Fibroblast of upper back skin (primary cell): ENCODE data around the gene CD82.
"Not testable (repeated sequence)": the region's sequence is repeated elsewhere in the genome, so short reads cannot be mapped to it uniquely, and the experiment has no call there.

Experiments used
- DNase-seq: peaks from one replicate; pipeline ENCODE4 v3.0.0-alpha.2; 2013

Gene CD82

DNA sequence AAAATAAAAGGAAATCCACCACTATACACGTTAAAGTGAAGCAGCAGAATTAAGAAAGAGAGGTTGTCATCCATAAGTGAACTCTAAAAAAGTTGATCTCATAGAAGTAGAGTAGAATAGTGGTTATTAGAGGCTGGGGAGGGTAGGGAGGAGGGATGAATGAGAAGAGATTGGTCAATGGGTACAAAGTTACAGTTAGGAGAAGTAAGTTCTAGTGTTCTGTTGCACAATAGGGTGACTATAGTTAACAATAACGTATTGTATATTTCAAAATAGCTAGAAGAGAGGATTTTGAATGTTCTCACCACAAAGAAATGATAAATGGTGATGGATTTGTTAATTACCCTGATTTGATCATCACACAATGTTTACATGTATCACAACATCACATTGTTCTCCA, 72.0 kb downstream of the CD82 start:
- no peak for DNase-seq

- no peak for DNase-seq
These were observed 72.6 kb downstream of the CD82 start for GRCh38 chr11:44638032-44638431.

DNA sequence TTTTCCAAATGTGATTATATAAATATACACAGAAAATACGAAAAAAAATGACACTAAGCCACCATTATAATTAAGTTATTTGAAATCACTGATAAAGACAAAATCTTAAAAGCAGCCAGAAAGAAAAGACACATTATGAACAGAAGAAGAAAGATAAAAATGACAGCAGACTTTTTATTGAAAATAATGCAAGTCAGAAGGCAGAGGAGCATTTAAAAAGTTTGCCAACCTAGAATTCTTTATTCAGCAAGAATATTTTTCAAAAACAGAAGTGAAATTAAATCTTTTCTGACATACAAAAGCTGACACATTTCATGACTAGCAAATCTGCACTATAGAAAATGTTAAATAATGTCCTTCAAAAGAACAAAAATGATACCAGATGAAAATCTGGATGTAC, 77.8 kb downstream of the CD82 start:
- DNase-seq: no peak

DNA sequence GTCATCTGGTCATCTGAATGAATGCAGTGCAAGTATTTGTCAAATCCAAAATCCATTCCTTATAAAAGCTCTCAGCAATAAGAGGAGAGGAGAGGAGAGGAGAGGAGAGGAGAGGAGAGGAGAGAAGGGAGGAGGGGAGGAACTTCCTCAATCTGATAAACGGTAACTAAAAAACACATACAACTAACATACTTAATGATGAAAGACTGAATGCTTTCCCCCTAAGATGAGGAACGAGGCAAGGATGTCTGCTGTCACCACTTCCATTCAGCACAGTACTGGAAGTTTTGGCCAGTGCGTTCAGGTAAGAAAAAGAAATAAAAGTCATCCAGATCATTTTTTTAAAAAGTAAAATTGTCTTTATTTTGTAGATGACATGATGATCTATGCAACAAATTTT, 80.4 kb downstream of the CD82 start:
- no peak for DNase-seq

DNA sequence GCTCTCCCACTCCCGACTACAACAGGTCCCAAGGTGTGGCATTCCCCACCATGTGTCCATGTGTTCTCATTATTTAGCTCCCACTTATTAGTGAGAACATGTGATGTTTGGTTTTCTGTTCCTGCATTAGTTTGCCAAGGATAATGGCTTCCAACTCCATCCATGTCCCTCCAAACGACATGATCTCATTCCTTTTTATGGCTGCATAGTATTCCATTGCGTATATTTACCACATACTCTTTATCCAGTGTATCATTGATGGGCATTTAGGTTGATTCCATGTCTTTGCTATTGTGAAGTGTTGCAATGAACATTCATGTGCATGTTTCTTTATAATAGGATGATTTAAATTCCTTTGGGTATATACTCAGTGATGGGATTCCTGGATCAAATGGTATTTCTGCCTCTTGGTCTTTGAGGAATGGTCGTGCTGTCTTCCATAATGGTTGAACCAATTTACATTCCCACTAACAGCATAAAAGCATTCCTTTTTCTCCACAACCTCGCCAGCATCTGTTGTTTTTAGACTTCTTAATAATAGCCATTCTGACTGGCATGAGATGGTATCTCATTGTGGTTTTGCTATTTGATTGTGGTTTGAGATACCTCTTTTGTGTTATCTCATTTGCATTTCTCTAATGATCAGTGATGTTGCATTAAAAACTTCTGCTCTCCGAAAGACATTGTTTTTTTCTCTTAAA, 81.9 kb downstream of the CD82 start:
- not testable (repeated sequence) for DNase-seq

DNA sequence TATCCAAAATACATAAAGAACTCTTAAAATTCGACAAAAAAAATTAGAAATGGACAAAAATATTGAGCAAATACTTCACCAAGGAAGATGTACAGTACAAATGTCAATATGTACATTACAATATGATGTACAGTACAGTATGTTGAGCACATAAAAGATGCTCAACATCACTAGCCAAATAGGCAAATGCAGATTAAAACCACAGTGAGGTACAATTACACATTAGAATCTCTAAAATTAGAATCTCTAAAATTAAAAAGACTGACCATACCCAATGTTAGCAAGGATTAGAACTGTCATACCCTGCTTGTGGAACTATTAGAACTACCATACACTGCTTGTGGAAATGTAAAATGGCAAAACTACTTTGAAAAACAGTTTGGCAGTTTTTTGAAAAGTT, 82.6 kb downstream of the CD82 start:
- no peak for DNase-seq

DNA sequence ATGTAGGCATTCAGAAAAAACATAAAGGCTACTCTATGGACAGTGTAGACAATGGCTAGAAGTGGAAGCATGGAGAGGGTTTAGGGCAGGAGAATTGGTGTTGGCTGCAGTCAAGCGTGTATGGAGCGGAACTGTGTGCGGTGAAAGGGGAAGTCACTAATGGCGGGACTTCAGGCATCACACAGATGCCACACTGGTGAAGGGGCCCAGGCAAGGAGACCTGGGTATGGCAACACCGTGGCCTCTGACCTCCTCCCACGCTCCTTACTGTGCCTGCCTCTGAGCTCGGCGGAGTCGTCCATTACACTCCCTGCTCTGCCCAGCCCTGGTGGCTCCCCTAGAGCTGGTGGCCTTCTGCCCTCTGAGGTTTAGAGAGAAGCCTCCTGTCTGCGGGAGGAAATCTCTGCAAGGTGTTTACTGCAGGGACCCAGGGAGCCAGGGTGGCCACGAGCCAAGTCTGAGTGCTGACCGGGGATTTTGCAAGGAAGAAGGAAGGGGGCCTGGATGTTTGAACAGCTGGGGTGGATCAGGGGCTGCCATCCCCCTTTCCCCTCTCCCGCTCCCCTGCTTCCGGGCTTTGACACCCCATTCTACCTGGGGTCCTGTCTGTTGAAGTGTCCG, 86.2 kb downstream of the CD82 start:
- no peak for DNase-seq

DNA sequence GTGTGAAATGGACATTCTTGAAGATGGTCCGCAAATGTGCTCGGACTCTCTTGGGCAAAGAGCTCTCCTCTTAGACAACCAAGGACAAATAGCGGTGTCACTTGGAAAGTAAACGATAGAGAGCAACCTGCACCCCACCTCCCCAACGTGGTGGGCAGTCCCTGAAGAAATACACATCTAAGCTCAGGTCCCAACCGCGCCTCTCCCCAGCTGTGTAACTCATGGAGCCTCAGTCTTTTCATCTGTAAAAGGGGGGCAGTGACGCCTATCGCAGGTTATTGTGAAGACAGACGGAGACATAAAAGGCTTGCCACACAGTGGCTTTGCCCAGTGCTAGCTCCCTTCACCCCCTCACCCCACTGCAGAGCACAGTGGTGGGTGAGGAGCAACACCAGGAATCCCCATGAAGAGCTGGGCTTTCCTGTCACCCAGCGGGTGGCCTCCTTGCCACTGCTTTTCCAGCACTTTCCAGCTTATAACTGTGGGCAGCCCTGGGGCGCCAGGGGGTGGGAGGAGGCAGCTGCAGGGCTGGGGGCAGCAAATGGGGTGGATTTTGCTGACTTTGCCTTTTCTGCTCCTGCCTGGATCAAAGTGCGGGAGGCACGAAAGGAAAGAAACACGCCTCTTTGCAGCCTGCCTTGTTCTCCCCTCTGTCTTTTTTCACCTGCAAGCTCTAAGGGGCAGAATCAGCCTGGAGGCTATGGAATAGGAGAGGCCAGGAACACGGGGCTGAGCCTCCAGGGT, 87.6 kb downstream of the CD82 start:
- DNase-seq: no peak

DNA sequence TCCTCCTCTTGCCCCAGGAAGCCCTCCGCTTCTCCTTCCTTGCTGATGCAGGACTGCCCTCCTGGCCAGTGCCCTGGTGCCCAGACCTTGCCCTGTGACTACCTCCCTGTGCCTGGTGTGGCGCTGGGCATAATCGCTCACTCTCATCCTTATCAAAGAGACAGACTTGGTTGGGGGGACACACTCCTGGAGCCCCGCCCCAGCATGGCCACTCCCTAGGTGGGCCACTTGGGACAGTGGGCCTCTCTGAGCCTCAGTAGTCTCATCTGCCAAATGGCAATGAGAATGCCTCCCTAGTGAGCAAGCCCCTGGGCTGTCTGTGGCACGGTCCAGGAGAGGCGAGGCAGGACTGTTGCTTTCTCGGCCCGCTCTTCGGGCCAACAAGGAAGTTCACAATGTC, 88.6 kb downstream of the CD82 start:
- DNase-seq: no peak

DNA sequence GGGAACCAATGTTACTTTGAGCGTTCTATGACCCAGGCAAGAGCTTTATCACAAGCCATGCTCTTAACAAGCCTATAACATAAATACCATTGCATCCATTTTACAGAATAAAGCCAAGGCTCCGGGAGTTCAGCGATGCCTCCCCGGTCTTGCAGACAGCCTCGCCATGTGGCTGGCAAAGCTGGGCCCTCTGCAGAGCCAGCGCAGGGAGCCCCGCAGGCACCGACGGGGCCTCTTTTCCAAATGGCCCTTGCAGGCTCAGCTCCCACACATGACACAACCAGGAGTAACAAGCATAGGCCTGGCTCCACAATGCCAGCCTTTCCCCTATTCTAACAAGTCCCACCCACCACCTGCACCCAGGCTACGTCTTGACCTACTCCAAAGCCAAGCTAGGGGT, 89.1 kb downstream of the CD82 start:
- DNase-seq: no peak

DNA sequence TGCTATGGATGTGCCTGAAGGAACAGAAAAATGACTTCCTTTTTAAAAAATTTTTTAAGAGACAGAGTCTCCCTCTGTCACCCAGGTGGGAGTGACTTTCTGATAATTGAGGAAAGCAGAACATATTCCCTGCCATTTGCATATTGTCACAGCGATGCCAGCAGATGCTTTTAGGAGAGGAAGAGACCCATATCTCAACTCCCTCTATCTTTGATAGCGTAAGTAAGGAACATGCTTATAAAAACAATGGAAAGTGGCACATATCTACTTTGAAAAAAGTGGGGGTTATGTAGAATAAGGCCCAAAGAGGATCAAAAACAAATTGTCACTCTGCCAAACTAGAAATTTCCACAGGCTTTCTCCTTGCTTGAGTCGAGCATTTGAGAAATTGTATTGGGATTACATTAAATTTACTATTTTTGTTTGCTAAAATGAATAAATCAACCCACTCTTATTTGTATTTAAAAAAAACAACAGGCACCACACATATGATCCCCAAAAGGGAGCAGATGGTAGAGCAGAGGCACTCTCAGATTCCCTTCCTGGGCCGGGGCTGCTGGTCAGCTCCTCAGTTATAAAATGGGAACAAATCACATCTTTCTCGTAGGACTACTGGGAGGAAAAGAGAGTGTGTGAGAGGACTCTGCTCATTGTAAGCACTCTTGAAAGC, 92.5 kb downstream of the CD82 start:
- DNase-seq: no peak

DNA sequence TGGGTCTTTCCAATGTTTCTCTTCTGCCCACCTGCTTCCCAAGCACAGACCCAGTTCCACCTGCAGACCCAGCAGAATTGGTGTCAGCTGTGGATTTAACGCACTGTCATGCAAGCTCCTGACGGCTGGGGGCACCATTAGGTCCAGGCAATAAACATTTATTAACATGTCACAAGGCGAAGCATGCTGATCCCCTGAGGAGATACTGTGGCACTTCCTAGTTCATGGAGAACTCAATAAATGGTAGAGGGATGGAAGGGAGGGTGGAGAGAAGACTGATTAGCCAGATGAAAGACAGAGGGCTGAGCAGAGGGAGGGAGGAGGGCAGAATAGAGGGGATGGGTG, 93.0 kb downstream of the CD82 start:
- DNase-seq: peak; percentile 21

- no peak for DNase-seq
These were observed 94.2 kb downstream of the CD82 start for GRCh38 chr11:44659641-44660040.

GRCh38 chr11:44660535-44660934, 95.1 kb downstream of the CD82 start:
- DNase-seq: not testable (repeated sequence)

GRCh38 chr11:44661311-44661717, 95.9 kb downstream of the CD82 start:
- no peak for DNase-seq
